Measurements from ENCODE around the gene CMTM5. TPM values are rescaled to one million over a fixed set of nuclear protein-coding genes. Genes with fewer than 3 reads are reported as not detected.

The CMTM5 gene
- total RNA-seq, 1 donor: not detected

- no peak for DNase-seq (ENCODE audit: insufficient read length, low spot score, missing footprints)
- no peak for TF ChIP-seq CTCF (IDR thresholded peaks at IDR 0.05; ENCODE audit: extremely low read depth, low read depth, low read length)
- Histone ChIP-seq H4K20me1 (ENCODE audit: insufficient read depth, low read length) (no peaks in the 10 kb centered on the region), H3K9me3 (ENCODE audit: low read depth, low read length) (no peaks in the 10 kb centered on the region), H3K4me1 (ENCODE audit: insufficient read depth, low read length) (no peaks in the 10 kb centered on the region), H3K79me2 (ENCODE audit: insufficient read depth, low read length) (no peaks in the 10 kb centered on the region), H2AFZ (ENCODE audit: low read length) (no peak overlapping the region), H3K36me3 (ENCODE audit: insufficient read depth, low read length) (no peaks in the 10 kb centered on the region), H3K4me3 (ENCODE audit: insufficient read depth, low read length) (no peak overlapping the region), H3K27me3 (ENCODE audit: insufficient read depth, low read length) (peaks cover 4% of the 10 kb centered on the region), H3K27ac (ENCODE audit: low read depth, low read length) (no peak overlapping the region), H3K4me2 (ENCODE audit: insufficient read depth, low read length) (no peak overlapping the region)
Observed at GRCh38 chr14:23380197-23380914, 3.5 kb downstream of the CMTM5 start.

DNA sequence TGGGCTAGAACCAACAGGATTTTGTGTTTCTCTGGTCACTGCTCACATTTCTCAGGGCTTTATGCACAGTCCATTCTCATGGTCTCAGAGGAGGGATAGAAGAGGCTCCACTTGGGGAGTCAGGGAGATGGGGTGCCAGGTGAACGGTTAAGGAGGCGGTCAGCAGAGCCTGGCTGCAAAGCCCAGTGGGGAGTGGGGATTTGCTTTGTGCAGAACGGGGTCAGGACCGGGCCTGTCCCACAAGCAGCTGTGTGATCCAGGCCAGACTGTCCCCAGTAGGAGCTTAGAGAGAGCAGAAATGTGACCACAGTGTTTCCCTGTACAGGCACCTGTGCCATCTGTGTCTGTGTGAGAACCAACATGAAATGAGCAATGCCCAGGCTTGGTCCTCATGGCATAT lies 4.1 kb downstream of the CMTM5 start:
- no peak for DNase-seq (ENCODE audit: insufficient read length, low spot score, missing footprints)
- no peak for TF ChIP-seq CTCF (IDR thresholded peaks at IDR 0.05; ENCODE audit: extremely low read depth, low read depth, low read length)
- no peaks in the 10 kb centered on the region for H3K9me3 ChIP-seq (ENCODE audit: low read depth, low read length)

GRCh38 chr14:23381871-23382270 lies 5.0 kb downstream of the CMTM5 start:
- Histone ChIP-seq H3K4me3 (ENCODE audit: insufficient read depth, low read length) (no peak overlapping the region), H3K9me3 (ENCODE audit: low read depth, low read length) (no peaks in the 10 kb centered on the region), H3K79me2 (ENCODE audit: insufficient read depth, low read length) (no peaks in the 10 kb centered on the region), H3K27me3 (ENCODE audit: insufficient read depth, low read length) (no peaks in the 10 kb centered on the region), H3K36me3 (ENCODE audit: insufficient read depth, low read length) (no peaks in the 10 kb centered on the region), H3K4me1 (ENCODE audit: insufficient read depth, low read length) (no peaks in the 10 kb centered on the region), H2AFZ (ENCODE audit: low read length) (no peak overlapping the region), H3K27ac (ENCODE audit: low read depth, low read length) (no peak overlapping the region), H4K20me1 (ENCODE audit: insufficient read depth, low read length) (no peaks in the 10 kb centered on the region), H3K4me2 (ENCODE audit: insufficient read depth, low read length) (no peak overlapping the region)
- no peak for DNase-seq (ENCODE audit: insufficient read length, low spot score, missing footprints)
- no peak for TF ChIP-seq CTCF (IDR thresholded peaks at IDR 0.05; ENCODE audit: extremely low read depth, low read depth, low read length)

More for the DNA sequence above, 4.1 kb downstream of the CMTM5 start:
- Histone ChIP-seq H3K4me3 (ENCODE audit: insufficient read depth, low read length) (no peak overlapping the region), H3K4me1 (ENCODE audit: insufficient read depth, low read length) (no peaks in the 10 kb centered on the region), H2AFZ (ENCODE audit: low read length) (no peak overlapping the region), H3K36me3 (ENCODE audit: insufficient read depth, low read length) (no peaks in the 10 kb centered on the region), H3K27me3 (ENCODE audit: insufficient read depth, low read length) (peaks cover 4% of the 10 kb centered on the region), H4K20me1 (ENCODE audit: insufficient read depth, low read length) (no peaks in the 10 kb centered on the region), H3K27ac (ENCODE audit: low read depth, low read length) (no peak overlapping the region), H3K79me2 (ENCODE audit: insufficient read depth, low read length) (no peaks in the 10 kb centered on the region), H3K4me2 (ENCODE audit: insufficient read depth, low read length) (no peak overlapping the region)

GRCh38 chr14:23382276-23382675 lies 5.4 kb downstream of the CMTM5 start:
- no peak for DNase-seq (ENCODE audit: insufficient read length, low spot score, missing footprints)
- TF ChIP-seq CTCF (IDR thresholded peaks at IDR 0.05; ENCODE audit: extremely low read depth, low read depth, low read length): no peak
- Histone ChIP-seq H4K20me1 (ENCODE audit: insufficient read depth, low read length) (no peaks in the 10 kb centered on the region), H3K27ac (ENCODE audit: low read depth, low read length) (no peak overlapping the region), H3K79me2 (ENCODE audit: insufficient read depth, low read length) (no peaks in the 10 kb centered on the region), H3K4me3 (ENCODE audit: insufficient read depth, low read length) (no peak overlapping the region), H3K4me2 (ENCODE audit: insufficient read depth, low read length) (no peak overlapping the region), H3K27me3 (ENCODE audit: insufficient read depth, low read length) (no peaks in the 10 kb centered on the region), H3K36me3 (ENCODE audit: insufficient read depth, low read length) (no peaks in the 10 kb centered on the region), H3K4me1 (ENCODE audit: insufficient read depth, low read length) (no peaks in the 10 kb centered on the region), H3K9me3 (ENCODE audit: low read depth, low read length) (no peaks in the 10 kb centered on the region), H2AFZ (ENCODE audit: low read length) (no peak overlapping the region)

All from osteoblast (primary cell).